Myocyte (in vitro differentiated cells): ENCODE measurements around the gene MYMX. TPM values are rescaled to one million over a fixed set of nuclear protein-coding genes. Genes with fewer than 3 reads are reported as not detected.

Experiments used
- DNase-seq: peaks from one replicate; pipeline ENCODE4 v3.0.0-alpha.2; 2012; ENCODE audit warnings: low read depth
- microRNA counts: library from miRNA; unstranded; fragments of <30 nt; microRNA quantifications from one replicate; lab custom pipeline; 2016
- total RNA-seq: library from RNA; depleted of rRNA; stranded (reverse); fragments of >200 nt; gene quantifications from 2 replicates; pipeline ENCODE4 v1.2.3, GENCODE V29; 2014

Gene MYMX
- total RNA-seq, 1 donor from 2014 or later: 109 TPM

- no peak for DNase-seq
These were observed 46.0 kb downstream of the MYMX start for GRCh38 chr6:44262467-44263353.

- DNase-seq: no peak
These were observed 46.8 kb downstream of the MYMX start for GRCh38 chr6:44263354-44264100.

DNA sequence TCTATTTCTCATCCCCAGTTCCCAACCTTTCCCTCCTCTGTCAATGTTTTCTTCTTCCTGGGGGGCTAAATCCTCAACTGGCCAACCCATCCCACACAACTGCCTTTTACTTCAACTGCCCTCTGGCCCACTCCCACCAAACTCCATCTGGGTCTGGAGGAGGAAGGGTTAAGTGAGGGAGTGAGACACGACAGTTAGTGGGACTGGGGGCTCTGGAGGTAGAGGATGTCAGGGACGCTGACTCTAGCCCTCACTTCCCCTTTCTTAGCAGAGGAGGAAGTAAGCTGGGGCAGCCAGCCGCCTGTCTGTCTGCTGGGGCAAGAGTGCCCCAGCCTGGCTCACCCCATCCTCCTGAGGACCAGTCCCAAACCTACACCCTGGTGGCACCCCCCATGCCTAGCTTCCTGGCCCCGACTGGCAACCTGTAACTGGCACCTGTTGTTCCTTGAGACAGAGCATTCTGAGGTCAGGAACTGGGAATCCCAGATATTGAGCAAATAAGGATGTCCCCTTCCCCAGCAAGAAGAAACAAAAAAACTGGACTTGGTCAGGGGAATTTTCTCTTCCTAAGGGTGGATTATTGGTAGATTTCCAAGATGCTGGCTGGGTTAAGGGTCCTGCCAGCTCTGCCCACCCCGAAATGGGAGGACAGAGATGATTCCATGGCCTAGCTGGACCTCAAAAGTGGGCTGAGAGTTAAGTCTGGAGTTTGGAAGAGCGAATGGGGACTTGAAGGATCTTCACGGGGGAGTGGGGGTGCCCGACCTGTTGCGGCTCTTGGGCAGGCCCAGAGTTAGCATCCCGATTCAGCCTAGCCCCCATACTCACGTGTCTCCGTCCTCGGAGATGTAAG, 47.7 kb downstream of the MYMX start:
- DNase-seq: no peak

- DNase-seq: peak; percentile 90
These were observed 48.4 kb downstream of the MYMX start, which contains the start of gene NFKBIE for GRCh38 chr6:44265007-44265721. NFKBIE (minus strand) TSS chr6:44265551; CDS start chr6:44265346, 205 bp downstream.

GRCh38 chr6:44265722-44266233, 49.1 kb downstream of the MYMX start:
- DNase-seq: no peak

- no peak for DNase-seq
These were observed 49.6 kb downstream of the MYMX start for GRCh38 chr6:44266347-44266746.

GRCh38 chr6:44267252-44267651, 50.5 kb downstream of the MYMX start:
- DNase-seq: no peak

MicroRNAs encoded within 50 kb of the gene (microRNA counts, 767-probe panel; counts per million panel counts)
- not detected for microRNA hsa-miR-4647 (lab: Ali Mortazavi, UCI)

Other genes starting within 250 kb of the MYMX start
- gene MRPL14, start 89.5 kb upstream of the MYMX start, total RNA-seq: 66.6 and 68.6 TPM in 2 replicates
- 45.2 and 46.7 TPM in 2 replicates for gene TMEM63B, start 89.4 kb upstream of the MYMX start, total RNA-seq
- gene CAPN11, start 58.1 kb upstream of the MYMX start, total RNA-seq: 0.31 and 1.0 TPM in 2 replicates
- 159 and 244 TPM in 2 replicates for gene SLC29A1, start 6.7 kb downstream of the MYMX start, total RNA-seq
- gene HSP90AB1, start 30.2 kb downstream of the MYMX start, total RNA-seq: 1,588 and 1,639 TPM in 2 replicates
- 51.4 and 55.6 TPM in 2 replicates for gene SLC35B2, start 40.6 kb downstream of the MYMX start, total RNA-seq
- 7.8 and 12.8 TPM in 2 replicates for gene NFKBIE, start 48.6 kb downstream of the MYMX start, total RNA-seq
- not detected in 2 replicates for gene TMEM151B, start 53.5 kb downstream of the MYMX start, total RNA-seq
- gene AARS2, start 96.4 kb downstream of the MYMX start, total RNA-seq: 6.1 and 6.8 TPM in 2 replicates
- not detected in 2 replicates for gene SPATS1, start 125.7 kb downstream of the MYMX start, total RNA-seq
- 23.0 and 23.6 TPM in 2 replicates for gene CDC5L, start 170.8 kb downstream of the MYMX start, total RNA-seq